Activated effector memory CD4-positive, alpha-beta T cell treated with Interleukin-2 at 50 U/mL for 16 hours (primary cell): ENCODE data around the gene ACSF3.

Source experiments
- DNase-seq: peaks from one replicate; pipeline ENCODE4 v3.0.0-alpha.2; 2020

ACSF3 gene

DNA sequence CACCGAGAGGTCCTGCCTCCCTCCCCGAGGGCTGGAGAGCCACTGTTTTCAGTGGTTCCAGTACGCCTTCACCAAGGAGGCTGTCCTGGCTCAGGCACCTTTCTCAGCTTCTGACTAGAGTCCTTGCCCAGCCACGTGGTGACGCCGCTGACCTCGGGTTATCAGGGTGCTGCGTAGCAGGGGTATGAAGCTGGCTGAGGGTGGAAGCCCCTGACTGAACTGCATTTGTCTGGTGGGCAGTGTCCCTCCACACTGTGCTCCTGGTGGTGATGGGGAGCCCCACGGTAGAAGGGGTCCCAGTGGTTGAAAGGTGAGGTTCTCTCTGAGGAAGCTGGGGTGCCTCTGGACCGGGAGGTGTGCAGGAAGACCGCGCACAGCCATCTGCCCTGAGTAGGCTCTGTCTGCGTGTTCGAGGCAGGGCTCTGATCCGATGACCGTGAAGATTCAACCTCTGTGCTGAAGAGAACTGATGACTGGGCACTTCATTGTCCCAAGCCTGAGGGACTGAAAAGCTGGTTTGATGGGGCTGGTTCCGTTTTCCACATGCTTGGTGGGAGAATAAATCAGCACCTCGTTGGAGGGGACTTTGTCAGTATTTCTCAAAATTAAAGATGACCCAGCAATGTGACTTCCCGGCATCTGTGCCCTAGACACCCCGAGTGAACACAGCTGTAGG lies 2.5 kb downstream of the ACSF3 start:
- DNase-seq, result no peak

DNA sequence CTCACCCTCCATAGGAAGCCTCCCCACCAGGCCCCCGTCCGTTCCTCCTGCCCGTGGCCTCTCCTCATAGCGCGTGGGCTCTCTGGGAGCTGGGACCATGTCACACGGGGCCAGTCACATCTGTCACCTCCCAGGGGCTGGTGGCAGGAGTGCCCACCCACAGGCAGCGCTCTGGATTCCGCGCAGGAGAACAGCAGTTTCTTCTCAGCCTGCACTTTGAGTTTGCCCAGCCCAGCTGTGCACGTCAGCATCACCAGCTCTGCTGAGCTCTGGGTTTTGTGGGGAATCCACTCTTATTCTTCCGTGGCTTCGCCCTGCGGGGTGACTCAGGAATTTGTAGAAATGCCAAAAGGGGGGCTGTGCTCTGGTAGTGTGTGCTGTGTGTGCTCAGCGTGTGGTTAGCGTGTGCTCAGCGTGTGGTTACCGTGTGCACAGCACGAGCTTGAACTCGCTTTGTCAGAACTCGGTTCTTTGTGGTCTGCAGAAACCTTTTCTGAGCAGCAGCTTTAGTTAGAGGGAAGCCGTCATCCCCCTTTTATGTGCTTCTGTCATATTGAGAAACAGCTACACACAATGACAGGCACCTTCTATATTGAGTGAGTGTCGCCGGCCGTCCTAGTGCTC lies 3.2 kb downstream of the ACSF3 start:
- peak; percentile 27 for DNase-seq

GRCh38 chr16:89097392-89097772 lies 3.7 kb downstream of the ACSF3 start:
- DNase-seq, result no peak

DNA sequence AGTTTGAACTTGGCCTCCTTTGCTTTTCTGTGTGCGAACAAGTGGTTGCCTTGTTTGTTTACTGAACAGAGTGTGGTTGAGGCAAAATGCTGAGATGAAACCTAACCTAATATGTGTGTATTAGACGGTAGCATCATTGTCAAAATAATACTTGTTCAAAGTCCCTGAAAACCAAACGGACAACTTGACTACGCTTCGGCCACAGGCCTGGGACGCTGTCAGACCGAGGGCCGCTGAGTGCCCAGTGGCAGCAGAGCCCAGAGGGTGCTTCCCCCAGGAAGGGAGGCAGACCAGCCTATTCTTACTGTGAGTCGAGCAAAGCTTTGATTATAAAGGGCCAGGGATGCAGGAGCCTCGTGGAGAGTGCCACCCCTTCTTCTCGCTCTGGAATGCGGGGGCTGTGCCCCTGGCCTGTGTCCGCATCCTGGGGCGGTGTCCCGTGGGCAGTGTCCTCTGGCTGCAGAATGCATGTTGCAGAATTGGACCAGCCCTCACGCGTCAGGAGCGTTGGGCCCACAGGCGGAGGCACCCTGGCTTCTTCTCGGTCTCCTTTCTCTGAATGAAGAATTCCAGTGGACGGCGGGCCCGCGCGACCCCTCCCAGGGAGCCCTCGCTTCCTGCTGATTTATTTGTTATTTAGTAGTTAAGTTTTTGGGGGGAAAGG lies 5.2 kb downstream of the ACSF3 start:
- no peak for DNase-seq

GRCh38 chr16:89099905-89100304 lies 6.3 kb downstream of the ACSF3 start:
- DNase-seq, result no peak

GRCh38 chr16:89100601-89101302 lies 7.1 kb downstream of the ACSF3 start:
- DNase-seq, result no peak

DNA sequence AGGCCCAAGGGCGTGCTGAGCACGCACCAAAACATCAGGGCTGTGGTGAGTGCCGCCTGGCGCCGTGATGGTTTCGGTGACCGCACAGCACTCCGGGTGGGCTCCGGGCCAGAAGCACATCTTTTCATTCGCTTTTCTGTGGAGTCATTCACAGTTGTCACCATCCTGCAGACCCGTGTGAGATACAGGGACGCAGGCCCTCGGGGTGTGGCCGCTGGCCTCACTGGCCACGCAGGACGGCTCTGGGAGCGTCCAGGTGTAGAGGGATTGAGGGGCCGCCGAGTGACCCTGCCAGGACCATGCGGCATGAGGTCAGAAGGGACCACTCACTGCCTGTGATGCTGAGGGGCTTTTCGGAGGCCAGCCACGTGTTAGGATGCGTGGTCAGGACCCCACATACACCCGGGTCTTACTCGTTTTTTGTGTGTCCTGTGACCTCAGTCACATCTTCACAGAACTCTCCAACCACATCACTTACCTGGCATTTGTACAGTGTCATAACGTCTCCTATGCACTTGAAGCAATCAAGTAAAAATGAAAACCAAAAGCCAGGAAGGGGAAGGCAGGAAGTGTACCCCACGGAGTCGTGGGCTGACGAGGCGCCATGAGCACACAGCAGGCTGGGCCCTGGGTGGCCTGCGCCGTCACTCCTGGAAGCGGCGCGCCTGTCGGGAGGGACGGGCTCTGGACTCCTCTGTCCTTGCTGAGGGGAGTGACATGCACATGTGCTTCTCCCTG lies 7.8 kb downstream of the ACSF3 start:
- DNase-seq, result no peak

GRCh38 chr16:89102041-89102471 lies 8.4 kb downstream of the ACSF3 start:
- DNase-seq, result no peak

DNA sequence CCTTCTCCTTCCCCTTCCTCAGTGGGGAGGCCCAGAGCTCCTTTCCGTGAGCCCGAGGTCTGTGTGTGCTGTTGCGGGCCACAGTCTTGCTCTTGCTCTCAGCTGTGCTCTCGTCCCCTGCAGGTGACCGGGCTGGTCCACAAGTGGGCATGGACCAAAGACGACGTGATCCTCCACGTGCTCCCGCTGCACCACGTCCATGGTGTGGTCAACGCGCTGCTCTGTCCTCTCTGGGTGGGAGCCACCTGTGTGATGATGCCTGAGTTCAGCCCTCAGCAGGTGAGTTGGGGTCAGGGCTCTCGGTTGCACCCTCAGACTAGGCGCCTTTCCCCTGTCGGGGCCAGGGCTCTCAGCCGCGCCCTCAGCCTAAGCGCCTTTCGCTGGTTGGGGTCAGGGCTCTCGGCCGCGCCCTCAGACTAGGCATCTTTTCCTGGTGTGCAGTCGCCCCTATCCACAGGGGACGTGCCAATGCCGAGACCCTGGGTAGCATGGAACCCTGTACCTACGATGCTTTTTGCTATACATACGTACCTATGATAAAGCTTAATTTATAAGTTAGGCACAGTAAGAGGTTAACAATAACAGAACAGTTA lies 8.9 kb downstream of the ACSF3 start:
- no peak for DNase-seq

DNA sequence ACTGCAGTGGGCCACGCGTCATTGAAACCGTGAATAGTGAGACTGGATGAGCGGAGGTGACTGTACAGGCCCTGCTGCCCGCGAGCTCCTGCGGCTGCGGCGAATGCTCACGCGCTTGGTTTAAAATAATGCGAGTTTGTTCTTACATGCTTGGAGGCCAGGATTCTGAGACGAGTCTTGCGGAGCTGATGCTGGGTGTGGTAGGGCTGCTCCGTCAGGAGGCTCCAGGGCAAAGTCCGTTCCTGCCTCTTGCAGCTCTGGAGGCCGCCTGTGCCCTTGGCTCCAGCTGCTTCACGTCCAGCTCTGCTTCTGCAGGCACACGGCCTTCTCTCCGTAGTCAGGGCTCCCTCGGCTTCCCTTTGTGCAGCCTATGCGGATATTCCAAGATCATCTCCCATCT lies 9.5 kb downstream of the ACSF3 start:
- DNase-seq, result no peak

GRCh38 chr16:89103781-89104180 lies 10.1 kb downstream of the ACSF3 start:
- no peak for DNase-seq

DNA sequence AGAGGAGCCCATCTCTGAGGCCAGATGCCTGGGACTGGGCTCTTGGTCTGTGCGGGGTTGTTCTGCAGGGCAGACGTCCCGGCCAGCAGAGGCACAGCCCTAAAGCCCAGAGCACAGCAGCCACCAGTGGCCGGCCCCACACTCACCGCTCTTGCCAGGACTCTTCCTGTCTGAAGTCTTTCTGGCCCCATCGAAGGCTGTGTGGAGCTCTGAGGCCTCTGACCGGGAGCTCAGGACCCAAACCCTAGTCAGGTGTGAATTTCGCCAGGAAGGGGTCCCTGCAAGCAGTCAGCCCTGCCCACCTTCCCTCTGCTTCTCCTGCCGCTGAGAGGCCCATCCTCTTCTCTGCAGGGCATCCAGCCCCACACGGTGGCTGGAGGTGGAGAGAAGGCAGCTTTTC lies 10.7 kb downstream of the ACSF3 start:
- no peak for DNase-seq

DNA sequence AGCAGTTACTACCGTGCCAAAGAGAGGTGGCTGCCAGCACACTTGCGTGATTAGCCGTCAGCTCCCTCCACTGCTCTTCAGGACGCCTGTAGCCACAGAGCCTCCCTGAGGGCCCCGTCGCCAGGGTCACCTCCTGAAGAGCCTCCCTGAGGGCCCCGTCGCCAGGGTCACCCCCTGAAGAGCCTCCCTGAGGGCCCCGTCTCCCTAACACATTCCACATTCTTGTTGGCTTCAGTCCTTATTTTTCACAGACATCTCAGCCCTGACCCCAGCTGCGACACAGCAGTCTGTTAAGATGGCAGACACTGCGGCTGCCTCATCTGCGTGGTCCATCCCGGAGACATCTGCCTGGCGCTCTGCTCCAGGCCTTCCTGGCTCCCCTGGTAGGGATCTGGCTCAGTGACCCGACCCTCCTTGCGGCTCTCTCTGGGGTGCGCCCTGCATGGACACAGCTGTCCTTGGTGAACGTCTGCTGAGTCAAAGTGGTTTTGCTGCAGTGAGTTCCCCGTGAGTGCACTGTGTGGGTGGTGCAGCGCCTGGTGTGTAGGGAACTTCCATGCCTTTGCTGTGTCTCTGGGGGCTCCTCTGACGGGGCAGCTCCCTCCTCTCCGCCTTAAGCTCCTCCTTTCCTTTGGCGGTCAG lies 11.4 kb downstream of the ACSF3 start:
- DNase-seq, result no peak

GRCh38 chr16:89105599-89106151 lies 12.0 kb downstream of the ACSF3 start:
- DNase-seq, result no peak

DNA sequence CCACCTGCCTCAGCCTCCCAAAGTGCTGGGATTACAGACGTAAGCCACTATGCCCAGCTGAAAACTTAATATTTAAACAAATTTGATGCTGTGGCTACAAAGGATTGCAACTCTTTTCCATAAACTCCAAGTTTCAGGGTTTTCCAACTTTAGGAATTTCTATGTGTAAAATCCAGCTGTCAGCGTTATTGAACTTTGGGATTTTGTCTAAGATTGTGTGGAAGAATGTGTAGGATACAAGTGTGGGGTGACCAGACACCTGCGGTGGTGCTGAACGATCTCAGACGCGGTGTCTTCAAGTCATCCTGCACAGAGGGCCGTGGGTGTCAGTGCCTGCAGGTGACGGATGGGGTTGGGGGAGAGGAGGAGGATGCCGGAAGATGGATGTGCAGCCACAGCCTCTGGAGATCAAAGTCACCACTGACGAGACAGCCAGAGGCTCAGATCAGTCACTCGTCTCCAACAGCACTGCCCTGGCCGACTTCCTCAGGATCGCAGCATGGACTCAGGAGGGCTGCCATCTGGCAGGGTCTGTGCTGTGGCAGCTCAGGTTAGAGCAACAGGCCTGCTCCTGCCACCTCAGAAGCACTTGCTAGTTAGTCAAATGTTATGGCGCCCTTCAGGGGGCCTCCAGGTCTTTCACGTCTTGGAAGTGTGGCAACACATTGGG lies 13.0 kb downstream of the ACSF3 start:
- no peak for DNase-seq

- no peak for DNase-seq
Measured at GRCh38 chr16:89107203-89107582, 13.5 kb downstream of the ACSF3 start.

DNA sequence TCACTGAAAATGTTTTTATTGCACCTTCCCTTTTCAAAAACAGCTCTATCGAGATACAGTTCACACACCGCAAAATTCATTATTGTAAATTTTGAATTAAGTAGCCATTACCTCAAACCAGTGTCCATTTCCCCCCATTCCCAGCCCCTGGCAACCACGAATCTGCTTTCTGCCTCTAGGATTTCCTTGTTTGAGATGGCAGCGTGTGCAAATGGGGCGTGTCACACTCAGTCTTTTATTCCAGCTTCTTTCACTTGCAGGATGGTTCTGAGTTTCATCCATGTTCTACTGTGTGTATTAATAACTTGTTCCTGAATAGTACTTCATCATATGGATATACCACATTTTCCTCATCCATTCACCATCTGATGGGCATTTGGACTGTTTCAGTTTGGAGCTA lies 14.8 kb downstream of the ACSF3 start:
- DNase-seq, result no peak

- DNase-seq, result no peak
Measured at GRCh38 chr16:89110641-89111040, 17.0 kb downstream of the ACSF3 start.

GRCh38 chr16:89111263-89111662 lies 17.6 kb downstream of the ACSF3 start:
- DNase-seq, result no peak

DNA sequence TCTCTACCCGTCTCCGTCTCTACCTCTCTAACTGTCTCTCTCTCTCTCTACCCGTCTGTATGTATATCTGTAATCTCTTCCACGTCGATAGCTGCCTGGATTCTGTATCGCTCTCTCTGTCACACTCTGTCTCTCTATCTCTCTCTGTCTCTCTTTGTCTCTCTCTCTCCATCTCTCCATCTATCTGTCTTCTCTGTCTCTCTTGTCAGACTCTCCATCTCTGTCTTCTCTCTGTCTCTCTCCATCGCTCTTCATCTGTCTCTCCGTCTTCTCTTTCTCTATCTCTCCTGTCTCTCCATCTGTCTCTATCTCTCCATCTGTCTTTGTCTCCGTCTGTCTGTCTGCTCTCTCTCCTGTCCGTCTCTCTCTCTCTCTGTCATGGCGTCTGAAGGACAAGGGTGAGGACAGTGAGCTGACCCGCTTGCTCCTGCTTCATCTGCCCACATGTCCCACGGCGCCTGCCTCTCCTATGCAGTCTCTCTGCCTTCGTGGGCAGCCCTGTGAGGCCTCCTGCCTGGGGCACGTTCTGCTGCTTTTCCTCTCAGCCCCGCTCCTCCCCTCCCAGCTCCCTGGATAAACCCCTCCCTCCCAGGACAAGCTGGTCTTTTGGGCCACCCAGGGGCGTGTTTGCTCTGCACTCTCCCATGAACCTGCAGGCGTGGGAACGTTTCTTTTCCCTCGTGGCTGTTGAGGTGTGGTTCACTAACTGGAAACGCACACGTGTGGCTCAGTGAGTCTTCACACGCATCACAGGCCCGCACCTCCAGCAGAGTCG lies 18.9 kb downstream of the ACSF3 start:
- DNase-seq, result no peak
